Myocyte (in vitro differentiated cells): ENCODE measurements around the gene PTPRN2. TPM values are rescaled to one million over a fixed set of nuclear protein-coding genes. Genes with fewer than 3 reads are reported as not detected.

Experiments used
- DNase-seq: peaks from one replicate; pipeline ENCODE4 v3.0.0-alpha.2; 2012; ENCODE audit warnings: low read depth
- total RNA-seq: library from RNA; depleted of rRNA; stranded (reverse); fragments of >200 nt; gene quantifications from 2 replicates; pipeline ENCODE4 v1.2.3, GENCODE V29; 2014

PTPRN2 gene
- total RNA-seq, 1 donor from 2014 or later: 0.24 TPM

DNA sequence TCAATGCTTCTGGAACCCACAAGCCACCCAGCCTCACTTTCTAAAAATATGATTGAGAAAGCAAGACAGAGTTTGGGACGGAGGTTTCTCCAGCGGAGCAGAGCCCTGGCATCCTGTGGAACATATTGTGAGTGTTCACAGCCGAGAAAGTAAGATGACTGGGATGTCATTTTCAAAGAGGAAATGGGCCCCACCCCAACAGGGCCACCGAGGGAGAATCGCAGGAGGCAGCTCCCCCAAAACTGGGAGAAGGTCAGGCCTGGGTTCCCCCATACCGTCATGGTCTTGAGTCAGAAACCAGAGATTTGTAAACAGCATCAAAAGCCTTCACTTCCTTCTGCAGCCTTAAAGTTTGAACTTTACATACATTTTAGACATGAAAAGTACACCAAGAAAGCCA is 560.0 kb downstream of the PTPRN2 start:
- DNase-seq: no peak

DNA sequence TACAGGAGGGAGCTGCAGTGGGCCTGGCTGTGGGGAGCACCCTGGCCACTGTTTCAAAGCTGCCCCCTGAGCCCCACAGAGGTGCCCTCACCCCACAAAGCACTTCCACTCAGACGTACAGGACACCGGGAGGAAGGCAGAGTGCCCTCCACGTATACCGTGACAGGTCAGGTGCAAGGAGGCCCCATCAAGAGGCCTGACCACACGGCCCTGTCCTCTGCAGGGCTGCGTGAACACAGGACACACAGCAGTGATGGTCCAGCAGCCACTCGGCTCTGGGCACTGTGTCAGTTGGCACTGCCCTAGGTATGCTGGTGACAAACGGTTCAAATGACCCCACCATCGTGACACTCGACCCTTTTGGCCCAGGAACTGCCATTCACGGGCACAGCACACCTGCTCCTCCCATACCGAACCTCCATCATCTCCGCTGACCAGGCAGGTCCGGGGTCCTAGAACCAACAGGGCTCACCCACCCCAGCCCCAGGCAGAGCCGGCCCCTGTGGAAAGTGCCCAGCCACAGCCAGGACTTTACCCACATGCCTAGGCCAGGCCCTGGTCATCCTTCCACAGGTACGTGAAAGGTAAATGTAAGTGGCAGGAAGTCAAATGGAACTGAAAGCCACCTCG is 560.9 kb downstream of the PTPRN2 start:
- DNase-seq: no peak

DNA sequence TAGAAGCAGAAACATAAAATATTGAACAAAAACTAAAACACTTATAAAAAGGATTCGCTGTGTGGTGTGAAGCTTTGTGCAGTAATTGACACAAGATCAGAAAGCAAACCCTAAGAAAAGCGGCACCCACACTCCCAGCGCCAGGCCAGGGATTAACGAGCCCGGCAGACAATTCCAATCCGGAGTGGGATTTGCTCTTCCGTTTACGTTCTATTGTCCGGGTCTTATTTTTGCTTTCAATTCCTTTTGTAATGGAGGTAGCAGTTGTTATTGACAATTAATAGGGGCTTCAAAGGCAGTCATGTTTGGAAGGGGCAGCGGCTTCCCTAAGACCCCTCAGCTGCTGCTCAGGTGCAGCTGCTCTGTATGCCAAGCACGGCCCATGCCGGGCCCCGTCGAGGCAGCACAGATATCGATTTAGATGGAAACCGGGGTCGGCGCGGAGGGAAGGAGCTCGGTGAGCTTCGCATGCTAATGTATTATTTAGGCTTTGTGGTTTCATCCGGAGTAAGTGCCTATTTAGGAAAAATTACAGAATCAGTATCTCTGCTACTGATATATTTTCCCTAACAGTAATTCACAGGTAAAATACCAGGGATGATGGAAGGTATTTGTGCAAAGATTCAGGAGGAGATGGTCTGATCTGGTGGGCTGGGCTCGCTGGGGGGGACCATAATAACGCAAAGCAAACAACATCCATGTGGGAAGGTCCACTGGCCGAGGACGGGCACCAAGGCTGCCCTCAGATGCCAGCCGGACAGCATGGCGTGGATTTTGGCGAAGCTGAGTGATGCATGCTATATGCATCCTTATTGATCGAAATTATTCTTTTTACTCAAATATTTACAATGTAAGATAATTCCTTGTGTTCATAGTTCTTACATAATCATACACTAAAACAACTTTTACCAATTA is 561.7 kb downstream of the PTPRN2 start:
- DNase-seq: no peak

DNA sequence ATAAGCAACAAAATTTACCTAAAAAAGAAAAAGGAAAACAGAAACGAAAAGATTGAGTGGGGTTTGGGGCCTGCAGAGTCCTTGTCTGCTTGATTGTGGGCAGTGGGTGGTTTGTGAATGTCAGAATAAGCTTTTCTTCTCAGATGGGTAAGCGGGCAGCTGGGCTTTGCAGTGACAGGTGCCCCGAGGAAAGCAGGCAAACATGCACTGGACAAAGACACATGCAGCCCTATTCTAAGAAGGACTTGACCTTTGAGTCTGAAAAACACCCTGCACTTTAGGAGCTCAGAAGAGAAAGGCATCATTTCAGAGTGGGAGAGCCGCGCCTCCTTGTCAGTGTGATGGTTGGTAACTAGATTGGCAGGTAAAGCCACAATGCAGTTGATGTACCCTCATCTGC is 562.7 kb downstream of the PTPRN2 start:
- DNase-seq: peak; percentile 1

DNA sequence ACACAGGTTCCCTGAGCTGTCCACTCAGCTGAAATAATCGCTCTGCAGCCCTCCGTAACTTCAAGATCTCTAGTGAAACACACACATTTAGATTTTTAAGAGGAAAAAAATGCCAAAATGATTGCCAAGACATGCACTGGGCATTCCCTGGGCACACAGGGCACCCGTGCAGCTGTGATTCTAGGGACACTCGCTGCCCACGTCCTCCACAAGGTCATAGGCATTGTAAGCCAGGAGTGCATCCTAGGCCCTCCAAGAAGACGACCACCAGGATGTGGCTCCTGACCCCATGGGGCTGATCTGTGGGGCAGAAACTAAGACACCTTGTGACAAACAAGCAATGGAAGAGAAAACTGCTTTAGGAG is 563.3 kb downstream of the PTPRN2 start:
- no peak for DNase-seq

DNA sequence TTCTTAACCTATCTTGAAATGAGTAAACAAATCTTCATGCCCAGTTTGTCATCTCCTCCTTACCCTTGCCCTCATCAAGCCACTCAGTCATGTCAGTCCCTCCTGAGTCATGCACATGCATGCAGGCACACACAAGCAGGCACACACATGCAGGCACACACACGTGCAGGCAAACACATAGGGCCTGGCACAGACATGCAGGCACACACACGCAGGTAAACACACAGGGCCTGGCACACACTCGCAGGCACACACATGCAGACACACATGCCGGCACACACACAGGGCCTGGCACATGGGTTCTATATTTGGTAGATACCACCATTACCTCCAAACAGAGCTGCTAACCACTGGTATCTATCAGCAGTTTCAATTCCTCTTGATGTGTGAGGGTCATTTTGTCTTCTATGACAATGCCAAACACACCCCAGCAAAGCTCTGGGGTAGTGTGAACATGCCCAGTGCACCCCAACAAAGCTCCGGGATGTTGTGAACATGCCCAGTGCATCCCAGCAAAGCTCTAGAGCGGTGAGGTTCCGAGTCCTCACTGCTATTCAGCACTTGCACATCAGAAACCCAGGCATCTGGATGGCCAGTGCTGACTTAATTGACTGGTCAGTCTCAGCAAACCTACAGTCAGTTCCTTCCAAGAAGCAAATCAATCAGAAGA is 563.8 kb downstream of the PTPRN2 start:
- DNase-seq: no peak

DNA sequence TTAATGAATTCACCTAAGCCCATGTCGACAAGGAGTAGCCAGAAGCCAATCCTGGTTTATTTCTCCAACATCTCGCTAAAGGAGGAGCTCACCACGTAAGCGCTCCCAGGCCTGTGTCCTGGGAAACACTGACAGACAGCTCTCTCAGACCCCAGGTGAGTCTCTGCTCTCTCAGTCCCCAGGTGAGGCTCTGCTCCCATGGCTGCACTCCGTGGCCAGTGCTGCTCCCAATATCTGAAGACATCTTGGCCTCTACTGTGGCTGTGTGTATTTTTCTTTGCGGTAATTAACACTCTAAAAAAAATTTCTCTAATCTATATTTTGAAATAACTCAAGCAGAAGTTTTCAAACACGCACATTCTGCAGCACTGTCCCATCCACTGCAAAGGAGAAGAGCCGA is 564.5 kb downstream of the PTPRN2 start:
- no peak for DNase-seq

DNA sequence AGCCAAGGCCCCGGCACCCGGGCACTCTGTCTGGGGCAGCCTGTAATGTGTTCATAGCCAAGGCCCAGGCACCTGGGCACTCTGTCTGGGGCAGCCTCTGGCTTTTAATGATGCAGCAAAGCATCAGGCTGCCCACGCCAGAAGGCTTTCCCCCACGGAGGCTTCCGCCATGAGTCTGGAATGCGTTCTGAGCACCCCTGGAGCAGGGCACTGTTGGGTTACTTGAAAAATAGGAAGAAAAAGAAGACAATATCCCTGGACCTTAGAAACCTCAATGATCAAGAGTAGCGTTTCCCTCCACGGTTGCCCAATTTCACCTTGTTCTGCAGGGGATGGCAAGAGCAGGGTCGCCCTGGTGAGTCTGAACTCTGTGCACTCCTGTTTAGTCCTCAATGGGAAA is 565.0 kb downstream of the PTPRN2 start:
- no peak for DNase-seq

DNA sequence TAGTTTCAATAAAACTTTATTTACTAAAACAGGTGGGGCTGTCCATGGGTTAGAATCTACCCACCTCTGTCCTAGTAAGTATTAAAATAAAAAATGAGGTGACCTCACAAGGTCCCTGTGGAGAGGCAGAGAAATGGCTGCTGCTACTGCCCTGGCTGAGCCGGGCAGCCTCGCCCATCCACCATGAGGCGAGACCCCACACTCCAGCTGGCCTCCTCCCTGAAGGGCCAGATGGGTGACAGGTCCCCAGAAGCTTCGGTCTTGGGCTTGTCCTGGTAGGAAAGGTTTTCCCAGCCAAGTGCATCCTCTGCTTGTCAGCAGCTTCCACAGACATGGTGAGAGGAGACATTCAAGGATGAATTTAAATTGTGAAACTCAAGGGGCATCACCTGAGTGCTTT is 565.8 kb downstream of the PTPRN2 start:
- DNase-seq: no peak

DNA sequence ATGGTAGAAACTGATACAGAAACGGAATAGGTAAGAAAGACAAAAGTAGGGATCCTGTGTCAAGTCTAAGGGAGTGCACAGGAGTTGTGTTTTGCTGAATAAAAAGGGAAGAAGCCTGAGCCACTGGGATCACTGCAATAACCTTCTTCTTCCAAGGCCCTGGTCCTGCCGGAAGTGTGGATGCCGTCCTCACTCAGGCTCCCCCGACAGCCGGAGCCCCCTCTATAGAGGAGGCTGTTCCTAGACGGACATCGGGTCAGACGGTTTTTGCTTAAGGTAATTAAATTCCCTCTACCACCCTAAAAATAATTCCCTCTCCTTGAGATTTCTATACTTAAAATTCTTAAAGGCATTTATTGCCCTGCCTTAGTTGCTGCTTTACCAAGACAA is 566.9 kb downstream of the PTPRN2 start:
- DNase-seq: no peak

DNA sequence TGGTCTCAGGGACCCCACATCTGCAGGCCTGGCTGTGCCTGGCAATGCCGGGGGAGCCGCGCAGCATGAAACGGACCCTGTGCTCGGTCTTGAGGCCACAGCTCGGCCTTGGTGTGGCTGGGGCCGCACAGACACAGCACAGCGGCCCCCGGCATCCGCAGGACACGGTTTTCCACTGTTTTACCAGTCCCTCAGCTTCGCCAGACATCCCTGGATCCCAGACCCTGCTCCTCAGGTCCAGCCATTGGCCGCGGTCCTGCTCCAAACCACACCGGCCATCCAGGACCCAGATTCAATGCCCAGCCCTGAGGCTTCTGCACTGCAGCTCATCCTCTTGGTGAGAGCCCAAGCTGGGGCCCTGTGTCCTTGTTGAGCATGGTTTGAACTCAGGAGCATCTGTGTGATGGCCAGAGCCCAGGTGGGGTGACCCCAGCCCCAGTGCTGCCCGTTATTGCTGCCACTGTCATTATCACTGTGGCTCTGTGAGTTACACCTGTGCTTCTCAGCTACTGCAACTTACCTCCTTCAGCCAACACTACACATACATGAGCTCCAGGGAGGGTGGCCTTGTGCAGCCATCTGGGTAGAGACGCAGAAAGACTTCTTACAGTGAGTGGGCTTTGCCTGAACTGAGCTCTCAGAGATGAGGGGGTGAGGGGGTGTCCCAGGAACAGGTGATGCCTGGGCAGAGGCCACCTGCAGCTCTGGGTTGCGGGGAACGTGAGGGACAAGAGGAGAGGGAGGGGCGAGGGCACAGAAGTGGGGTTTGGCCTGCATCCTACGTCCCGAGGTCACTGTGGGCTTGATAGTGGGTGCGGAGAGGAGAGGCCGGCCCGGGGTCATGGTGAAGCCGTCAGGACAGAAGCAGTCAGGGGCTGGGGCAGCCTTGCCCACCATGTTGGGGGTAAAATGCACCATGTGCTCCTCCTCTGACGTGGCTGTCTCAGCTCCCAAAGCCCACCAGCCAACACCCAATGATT is 567.6 kb downstream of the PTPRN2 start:
- DNase-seq: no peak

DNA sequence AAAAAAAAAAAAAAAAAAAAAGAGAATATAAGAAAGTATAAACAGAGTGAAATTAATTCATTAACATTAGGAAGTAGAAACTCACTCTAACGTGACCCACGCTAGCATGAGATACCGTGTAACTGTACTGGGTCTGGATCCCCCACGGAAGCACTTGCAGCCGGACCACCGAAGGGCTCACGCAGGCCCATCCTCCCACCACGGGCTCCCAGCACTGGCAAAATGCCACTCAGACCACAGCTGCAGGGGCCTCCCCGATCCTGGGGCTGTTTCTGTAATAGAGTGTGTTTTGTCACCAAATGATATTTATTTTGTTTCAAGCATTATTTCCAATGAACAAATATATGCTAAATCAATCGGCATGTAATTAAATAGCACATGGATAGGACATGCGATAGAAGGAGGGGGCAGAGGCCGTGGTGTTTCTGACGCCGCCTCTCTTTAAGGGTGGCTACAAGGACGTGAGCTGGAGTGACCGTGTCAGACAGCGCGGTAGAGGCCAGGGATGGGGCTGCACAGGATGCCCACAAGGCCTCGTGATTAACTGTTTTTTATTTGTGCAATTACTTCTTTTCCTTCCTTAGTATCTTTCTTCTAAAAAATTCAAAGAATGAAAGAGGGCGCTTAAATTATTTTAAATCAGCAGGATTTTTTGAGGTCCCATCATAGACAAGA is 568.5 kb downstream of the PTPRN2 start:
- no peak for DNase-seq

DNA sequence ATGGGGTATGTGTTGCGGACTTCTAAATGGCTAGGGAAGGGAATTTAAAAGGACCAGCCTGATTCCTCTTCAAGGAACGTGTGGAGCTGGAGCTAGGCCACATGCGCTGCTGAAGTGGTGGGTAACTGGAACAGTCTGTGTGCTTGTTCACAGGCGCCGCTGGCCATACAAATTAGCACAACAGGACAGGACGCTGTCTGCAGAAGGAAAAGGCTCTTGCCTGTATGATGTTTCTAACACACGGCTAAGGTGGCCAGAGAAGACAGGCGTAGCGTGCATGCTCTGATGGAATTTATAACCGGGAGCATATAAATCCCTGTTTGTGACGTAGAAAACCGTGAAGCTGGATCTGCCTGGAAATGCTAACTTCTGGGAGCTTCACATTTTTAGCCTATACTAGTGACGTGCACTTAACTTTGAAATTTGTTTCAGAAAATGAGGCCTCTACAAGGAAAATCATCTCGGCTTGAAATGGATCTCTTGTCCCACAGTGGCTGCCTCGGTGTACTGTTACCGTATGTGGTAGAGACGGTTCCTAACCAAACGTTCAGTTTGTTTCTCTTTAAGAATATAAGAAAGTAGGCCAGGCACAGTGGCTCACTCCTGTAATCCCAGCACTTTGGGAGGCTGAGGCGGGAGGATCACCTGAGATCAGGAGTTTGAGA is 569.4 kb downstream of the PTPRN2 start:
- no peak for DNase-seq

DNA sequence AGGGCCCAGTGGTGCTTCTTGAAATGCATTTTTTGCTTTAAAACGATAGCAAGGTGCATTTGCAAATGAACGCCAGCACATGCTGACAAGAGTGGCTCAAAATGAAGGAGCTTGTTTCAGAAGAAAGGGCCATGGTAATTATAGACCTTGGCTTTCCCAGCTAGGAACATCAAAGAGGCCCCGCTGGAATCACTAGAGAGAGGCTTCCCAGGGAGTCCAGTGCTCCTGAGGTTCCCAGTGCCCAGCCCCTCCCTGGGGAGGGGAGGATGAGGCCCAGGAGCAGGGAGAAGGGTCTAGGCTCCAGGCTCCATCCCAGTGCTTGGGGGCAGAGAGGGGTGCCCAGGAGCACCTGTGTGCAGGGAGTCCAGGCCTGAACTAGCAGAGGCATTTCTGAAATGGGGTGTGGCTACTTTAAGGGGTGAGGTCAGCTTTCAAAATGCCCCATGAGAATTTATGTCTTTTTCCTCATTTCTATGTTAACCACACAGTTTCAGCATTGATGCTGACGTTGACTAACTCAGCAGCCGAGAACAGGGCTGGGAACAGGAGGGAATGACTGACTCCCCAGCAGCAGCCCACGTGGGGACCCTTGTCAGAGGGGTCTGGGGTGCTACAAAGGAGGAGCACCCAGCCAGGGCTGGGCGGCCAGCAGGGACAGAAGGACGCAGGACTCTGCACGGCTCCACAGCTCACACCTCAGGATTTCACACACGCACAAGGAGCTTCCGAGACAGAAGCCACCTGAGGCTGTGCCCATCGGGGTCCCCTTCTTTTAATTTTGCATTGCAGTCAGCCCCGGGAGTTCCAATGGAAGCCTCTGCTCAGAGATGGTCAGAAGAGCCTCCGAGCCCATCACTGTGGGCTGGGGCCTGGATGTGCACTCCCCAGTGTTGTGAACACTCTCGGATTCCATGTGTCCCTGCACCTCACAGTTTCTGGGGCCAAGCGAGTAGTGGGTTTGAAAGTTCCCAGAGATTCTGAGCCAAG is 570.2 kb downstream of the PTPRN2 start:
- no peak for DNase-seq

DNA sequence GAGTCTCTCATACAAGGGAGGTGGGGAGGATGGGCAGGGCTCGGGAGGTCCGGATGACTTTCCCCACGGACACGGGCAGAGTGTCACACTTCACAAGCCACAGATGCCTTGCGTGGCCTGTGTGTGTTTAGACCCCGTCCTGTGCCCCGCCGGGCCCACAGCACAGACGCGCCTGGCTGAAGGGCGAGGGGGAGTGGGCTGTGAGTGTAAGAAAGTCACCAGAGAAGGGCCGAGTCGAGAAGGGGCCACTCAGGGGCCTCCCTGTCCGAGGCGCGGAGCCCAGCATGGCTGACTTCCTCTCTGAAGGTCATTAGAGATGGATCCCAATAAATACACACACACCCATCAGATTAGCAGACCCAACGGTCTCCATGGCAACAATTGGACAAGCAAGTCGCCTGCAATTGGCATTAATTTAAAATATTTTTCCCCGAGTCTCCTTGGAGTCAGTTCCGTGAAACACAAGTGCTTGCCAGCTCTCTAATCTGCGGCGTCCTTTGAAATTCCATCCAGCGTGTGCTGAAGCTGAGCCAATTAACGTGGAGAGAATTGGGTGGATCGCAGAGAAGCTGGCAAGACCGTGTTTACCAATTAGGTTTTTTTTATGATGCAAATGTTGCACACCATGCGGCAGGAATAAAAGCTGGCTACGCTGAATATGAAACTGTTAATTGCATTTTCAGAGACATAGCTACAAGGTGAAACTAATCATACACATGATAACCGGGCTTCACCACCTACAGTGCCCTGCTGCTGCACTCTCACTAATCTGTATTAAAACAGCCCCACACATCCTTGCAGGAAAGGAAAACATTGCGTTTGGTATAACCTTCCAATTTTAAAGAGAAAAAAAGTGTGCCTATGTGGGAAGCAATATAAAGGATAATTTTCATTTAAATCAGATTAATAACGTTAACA is 571.2 kb downstream of the PTPRN2 start:
- no peak for DNase-seq

DNA sequence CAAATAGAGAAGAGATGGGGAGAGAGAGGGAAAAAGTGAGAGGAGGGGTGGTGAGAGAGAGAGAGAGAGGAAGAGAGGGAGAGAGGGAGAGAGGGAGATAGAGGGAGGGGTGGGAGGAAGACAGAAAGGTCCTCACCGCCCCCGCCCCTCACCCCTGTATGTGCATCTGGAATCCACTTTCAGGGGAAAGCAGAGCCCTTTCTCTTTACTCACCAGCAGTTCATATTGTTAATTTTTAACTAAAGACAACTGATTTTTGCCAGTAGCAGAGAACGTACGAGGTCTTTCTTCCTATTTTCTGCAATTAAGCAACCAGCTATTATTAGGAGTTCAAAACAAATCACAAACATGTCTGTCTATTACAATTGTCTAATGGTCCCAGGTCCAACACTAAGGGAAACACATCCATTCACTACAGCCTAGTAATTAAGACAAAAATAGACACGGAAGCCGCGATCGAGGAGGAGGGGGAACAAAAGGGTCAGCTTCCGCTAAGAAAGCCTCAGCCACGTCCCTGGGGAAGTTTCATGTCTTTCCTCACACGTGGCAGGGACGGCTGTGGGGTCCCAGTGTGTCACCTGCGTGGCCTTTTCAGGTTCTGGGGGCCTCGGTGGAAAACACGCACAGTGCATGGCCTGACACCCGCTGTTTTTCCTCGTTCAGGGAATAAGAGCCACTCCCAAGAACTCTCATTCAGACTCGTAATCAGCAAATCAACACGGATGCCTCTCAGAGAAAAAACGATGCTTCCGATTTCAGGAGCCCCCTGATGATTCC is 572.0 kb downstream of the PTPRN2 start:
- DNase-seq: no peak

DNA sequence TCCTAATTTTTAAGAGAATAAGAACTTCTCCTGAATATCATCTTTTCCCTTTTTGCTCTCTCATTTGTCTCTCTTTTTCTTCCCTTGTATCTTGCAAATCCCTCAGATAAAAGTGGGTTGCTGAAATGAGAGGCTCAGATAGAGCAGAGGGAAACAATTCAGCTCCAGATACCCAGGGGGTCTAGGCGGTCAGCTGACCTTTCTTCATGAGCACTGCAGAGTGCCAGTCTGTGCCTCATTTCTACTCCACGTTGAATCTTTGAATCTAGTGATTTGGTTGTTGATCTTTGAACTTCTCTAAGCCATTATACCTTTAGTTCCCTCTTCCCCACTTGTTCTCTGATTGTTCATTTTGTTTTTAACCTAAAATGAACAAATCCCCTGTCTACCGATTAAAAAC is 572.6 kb downstream of the PTPRN2 start:
- no peak for DNase-seq
